Skeletal muscle tissue (tissue), 4 donors: ENCODE data around the gene SUPT5H. TPM values are rescaled to one million over a fixed set of nuclear protein-coding genes. Genes with fewer than 3 reads are reported as not detected.

Experiments used
- H3K27ac ChIP-seq: one replicate; pipeline ENCODE4 v1.7.0; 2013; ENCODE audit warnings: mild to moderate bottlenecking, low read depth, low read length, inconsistent platforms
- H3K27me3 ChIP-seq, 3 donors: one replicate each; pipeline ENCODE4 v1.7.0; 2013; ENCODE audit warnings: low read length in 3 of 3; ENCODE audit not compliant: control insufficient read depth in 3 of 3, insufficient read depth in 3 of 3
- H3K36me3 ChIP-seq, 3 donors: one replicate each; pipeline ENCODE4 v1.7.0; 2013; ENCODE audit warnings: low read length in 3 of 3; ENCODE audit not compliant: control insufficient read depth in 3 of 3, insufficient read depth in 3 of 3
- H3K4me1 ChIP-seq, 3 donors: one replicate each; pipeline ENCODE4 v1.7.0; 2013; ENCODE audit warnings: low read length in 3 of 3, mild to moderate bottlenecking in 3 of 3; ENCODE audit not compliant: control insufficient read depth in 3 of 3, insufficient read depth in 3 of 3
- H3K4me3 ChIP-seq, 3 donors: one replicate each; pipeline ENCODE4 v1.7.0; 2013; ENCODE audit warnings: low read length in 3 of 3
- H3K9ac ChIP-seq, 3 donors: one replicate each; pipeline ENCODE4 v1.7.0; 2013; ENCODE audit warnings: low read length in 3 of 3, mild to moderate bottlenecking in 3 of 3, moderate library complexity in 2 of 3, low read depth in 1 of 3
- H3K9me3 ChIP-seq, 3 donors: one replicate each; pipeline ENCODE4 v1.7.0; 2013; ENCODE audit warnings: low read length in 3 of 3; ENCODE audit not compliant: control insufficient read depth in 3 of 3
- total RNA-seq: library from RNA; depleted of rRNA; stranded (reverse); fragments of >200 nt; gene quantifications from one replicate; pipeline ENCODE4 v1.2.3, GENCODE V29; 2014
- donor health status: Osteomylitis.

Gene SUPT5H
- total RNA-seq, 1 donor from 2014 or later: 40.7 TPM

DNA sequence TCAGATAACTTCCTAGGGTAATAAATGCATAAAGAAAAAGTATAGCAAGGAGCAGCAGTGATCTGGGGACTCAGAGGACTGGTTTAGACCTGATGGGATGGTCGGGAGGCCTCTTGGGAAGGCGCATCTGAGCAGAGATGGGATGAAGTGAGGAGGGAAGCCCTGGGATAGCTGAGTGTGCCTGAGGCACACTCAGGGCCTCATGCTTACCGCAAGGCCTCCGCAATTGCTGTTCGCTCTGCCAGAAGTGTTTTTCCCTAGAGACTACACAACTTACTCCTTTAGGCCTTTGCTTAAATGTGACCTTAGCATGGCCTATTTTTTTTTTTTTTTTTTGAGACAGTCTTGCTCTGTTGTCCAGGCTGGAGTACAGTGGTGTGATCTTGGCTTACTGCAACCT, 49.3 kb downstream of the SUPT5H start:
- H3K9me3 ChIP-seq: no peaks in the 10 kb centered on the region
- no peak overlapping the region for H3K4me3 ChIP-seq
- H3K27me3 ChIP-seq: peaks cover 23 to 36% (median 34%) of the 10 kb centered on the region in 3 donors
- H3K4me1 ChIP-seq: peaks cover 0 to 12% (median 8%) of the 10 kb centered on the region in 3 donors
- no peak overlapping the region for H3K9ac ChIP-seq
- H3K27ac ChIP-seq: no peak overlapping the region
- H3K36me3 ChIP-seq: peaks cover 5 to 12% (median 8%) of the 10 kb centered on the region in 3 donors

DNA sequence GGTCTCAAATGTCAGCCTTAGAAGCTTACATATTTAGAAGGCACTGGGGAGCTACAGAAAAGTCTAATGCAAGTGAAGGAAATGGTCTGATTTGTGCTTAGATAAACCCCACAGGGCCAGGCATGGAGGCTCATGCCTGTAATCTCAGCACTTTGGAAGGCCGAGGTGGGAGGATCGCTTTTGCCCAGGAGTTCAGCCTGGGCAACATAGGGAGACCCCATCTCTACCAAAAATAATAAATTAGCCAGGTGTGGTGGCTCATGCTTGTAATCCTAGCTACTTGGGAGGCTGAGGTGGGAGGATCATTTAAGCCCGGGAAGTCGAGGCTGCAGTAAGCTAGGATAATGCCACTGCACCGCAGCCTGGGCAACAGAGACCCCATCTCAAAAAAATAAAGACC, 50.7 kb downstream of the SUPT5H start:
- no peak overlapping the region for H3K4me3 ChIP-seq
- peaks cover 0 to 12% (median 8%) of the 10 kb centered on the region in 3 donors for H3K4me1 ChIP-seq
- no peaks in the 10 kb centered on the region for H3K9me3 ChIP-seq
- no peak overlapping the region for H3K9ac ChIP-seq
- H3K36me3 ChIP-seq: peaks cover 0 to 4% (median 0%) of the 10 kb centered on the region in 3 donors
- H3K27ac ChIP-seq: no peak overlapping the region
- H3K27me3 ChIP-seq: peaks cover 34 to 47% (median 46%) of the 10 kb centered on the region in 3 donors

DNA sequence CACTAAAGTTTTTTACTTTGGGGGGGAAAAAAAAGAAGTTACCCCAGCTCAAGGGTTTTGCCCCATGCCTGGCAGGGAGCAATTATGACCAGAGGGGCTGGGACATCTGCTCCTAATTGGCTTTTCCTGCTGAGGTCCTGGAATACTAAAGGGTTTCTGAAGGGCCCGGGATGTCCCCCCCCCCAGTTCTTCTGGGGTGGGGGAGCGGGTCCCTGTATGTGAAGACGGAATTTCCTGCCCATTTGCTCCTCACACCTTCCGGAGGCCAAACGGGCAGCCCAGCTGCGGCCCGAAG, 52.3 kb downstream of the SUPT5H start:
- Histone ChIP-seq H3K4me3 (no peak overlapping the region), H3K9me3 (no peaks in the 10 kb centered on the region), H3K4me1 (peaks cover 0 to 12% (median 8%) of the 10 kb centered on the region in 3 donors), H3K27me3 (peaks cover 41 to 50% (median 49%) of the 10 kb centered on the region in 3 donors), H3K36me3 (no peaks in the 10 kb centered on the region), H3K9ac (no peak overlapping the region), H3K27ac (no peak overlapping the region)

DNA sequence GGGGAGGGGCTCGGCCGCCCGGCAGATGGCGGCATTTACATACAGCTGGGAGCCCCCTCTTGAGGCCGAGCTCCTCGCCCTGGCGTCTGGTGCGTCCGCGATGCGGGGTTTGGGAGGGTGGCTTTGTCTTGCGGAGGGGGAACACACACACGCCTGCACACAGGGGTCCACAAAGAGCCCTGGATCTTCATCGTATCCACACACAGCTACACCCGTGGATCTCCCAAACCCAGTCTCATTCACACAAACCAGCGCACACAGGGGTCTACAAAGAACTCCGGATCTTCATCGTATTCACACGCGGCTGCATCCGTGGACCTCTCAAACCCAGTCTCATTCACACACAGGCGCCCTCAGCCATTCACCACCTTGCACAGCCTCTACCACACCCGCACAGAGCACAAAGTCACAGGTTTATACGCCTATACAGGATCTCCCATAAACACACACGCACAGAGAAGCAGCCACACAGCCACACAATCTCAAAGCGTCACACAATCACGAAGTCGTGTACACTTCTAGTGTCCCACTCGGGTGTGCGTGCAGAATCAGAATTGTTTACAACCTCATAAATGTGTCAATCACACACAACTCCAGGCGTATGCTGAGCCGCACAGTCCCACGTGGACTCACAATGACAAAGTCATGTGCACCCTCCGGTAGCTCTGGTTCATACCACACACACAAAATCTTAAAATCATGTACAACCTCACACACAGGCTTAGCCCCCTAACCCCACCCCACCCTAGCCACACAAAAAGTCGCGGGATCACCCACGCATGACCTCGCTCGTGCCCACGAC, 52.8 kb downstream of the SUPT5H start:
- Histone ChIP-seq H3K9ac (peak overlapping the region in 1 of 3 donors; percentile 25), H3K27me3 (peaks cover 43 to 56% (median 54%) of the 10 kb centered on the region in 3 donors), H3K9me3 (no peaks in the 10 kb centered on the region), H3K36me3 (no peaks in the 10 kb centered on the region), H3K27ac (no peak overlapping the region), H3K4me1 (peaks cover 0 to 14% (median 8%) of the 10 kb centered on the region in 3 donors), H3K4me3 (peak overlapping the region in 1 of 3 donors; percentile 41)

DNA sequence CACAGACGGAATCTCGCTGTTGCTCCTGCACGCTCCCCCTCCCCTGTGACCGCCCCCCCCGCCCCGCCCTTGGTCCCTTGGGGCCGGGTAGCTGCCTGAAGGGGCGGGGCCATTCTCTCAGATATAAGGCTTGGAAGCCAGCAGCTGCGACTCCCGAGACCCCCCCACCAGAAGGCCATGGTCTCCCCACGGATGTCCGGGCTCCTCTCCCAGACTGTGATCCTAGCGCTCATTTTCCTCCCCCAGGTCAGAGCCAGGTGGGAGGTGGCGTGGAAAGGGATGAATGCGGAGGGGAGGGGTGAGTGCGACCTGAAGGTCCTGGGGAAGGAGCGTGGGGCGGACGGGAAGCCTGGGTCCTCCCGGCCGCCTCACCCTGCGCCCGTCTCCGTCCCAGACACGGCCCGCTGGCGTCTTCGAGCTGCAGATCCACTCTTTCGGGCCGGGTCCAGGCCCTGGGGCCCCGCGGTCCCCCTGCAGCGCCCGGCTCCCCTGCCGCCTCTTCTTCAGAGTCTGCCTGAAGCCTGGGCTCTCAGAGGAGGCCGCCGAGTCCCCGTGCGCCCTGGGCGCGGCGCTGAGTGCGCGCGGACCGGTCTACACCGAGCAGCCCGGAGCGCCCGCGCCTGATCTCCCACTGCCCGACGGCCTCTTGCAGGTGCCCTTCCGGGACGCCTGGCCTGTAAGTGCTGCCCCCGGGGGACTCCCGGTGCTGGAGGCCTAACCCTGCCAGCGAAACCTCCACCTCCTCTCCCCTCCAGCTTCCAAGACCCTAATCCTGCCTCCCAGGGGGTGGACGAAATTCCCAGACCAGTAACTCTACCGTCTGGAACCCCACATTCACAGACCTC, 53.6 kb downstream of the SUPT5H start, which contains the start of gene DLL3:
Gene DLL3 (plus strand): TSS at position 150 of the 845 bp plus-strand sequence. CDS start 28 bp downstream, at position 178.
- Histone ChIP-seq H3K27me3 (peaks cover 51 to 63% (median 63%) of the 10 kb centered on the region in 3 donors), H3K4me3 (peak within 1 kb of the TSS in 1 of 3 donors; percentile 41)

DNA sequence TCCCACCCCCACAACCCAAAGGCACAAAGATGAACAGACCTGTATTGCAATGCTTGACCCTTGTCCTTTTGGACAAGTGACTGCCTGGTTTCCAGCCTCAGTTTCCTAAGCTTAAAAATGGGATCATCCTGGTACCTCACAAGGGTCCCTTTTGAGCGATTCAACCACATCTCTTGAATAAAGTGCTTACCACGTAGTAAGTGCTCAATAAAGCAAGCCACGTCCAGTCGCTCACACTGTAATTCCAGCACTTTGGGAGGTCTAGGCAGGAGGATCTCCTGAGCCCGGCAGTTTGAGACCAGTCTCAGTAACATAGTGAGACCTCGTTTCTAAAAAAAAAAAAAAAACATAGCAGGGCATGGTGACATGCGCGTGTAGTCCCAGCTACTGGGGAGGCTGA, 54.5 kb downstream of the SUPT5H start:
- no peaks in the 10 kb centered on the region for H3K36me3 ChIP-seq
- H3K27me3 ChIP-seq: peaks cover 61 to 72% (median 72%) of the 10 kb centered on the region in 3 donors
- peaks cover 0 to 14% (median 8%) of the 10 kb centered on the region in 3 donors for H3K4me1 ChIP-seq
- H3K27ac ChIP-seq: no peak overlapping the region
- H3K9me3 ChIP-seq: no peaks in the 10 kb centered on the region
- no peak overlapping the region for H3K9ac ChIP-seq
- H3K4me3 ChIP-seq: no peak overlapping the region

More for the DNA sequence above, 53.6 kb downstream of the SUPT5H start, which contains the start of gene DLL3:
- no peaks in the 10 kb centered on the region for H3K9me3 ChIP-seq
- peak within 1 kb of the TSS in 1 of 3 donors; percentile 25 for H3K9ac ChIP-seq
- no peak within 1 kb of the TSS for H3K27ac ChIP-seq
- H3K36me3 ChIP-seq: no peaks in the 10 kb centered on the region
- peaks cover 0 to 14% (median 8%) of the 10 kb centered on the region in 3 donors for H3K4me1 ChIP-seq

DNA sequence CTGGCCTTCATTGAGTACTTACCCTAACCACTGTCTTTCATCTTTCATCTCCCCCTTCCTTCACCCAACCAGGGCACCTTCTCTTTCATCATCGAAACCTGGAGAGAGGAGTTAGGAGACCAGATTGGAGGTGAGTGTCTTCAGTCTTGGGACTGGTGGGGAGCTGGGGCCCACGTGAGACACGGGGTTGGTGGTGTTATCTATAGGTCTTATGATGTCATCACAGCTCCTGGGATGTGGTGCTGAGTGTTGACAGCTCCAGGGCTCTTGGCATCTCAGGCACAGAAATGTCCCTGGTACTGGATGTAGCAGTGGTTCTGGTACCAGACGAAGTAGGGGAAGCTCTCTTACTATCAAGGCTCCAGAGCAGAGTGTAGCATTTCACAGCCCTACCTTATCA, 55.2 kb downstream of the SUPT5H start:
- Histone ChIP-seq H3K36me3 (no peaks in the 10 kb centered on the region), H3K4me1 (peaks cover 0 to 14% (median 8%) of the 10 kb centered on the region in 3 donors), H3K27me3 (peaks cover 67 to 78% (median 77%) of the 10 kb centered on the region in 3 donors), H3K9me3 (no peaks in the 10 kb centered on the region), H3K27ac (no peak overlapping the region), H3K4me3 (no peak overlapping the region), H3K9ac (no peak overlapping the region)

DNA sequence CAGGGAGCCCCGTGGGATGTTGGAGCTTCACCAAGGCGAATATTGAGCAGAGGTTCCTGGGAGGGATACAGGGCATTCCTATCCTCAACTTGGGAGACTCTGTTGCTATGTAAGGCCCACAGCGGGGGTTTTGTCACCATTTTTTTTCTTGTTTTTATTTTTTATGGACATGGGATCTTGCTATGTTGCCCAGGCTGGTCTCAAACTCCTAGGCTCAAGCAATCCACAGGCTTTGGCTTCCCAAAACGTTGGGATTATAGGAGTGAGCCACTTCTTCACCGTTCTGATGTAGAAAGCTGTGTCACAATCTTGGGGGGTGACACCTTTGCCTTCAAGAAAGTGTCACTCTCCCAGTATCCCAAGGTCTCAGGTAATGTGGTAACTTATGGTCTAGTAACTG, 56.0 kb downstream of the SUPT5H start:
- no peaks in the 10 kb centered on the region for H3K36me3 ChIP-seq
- H3K4me1 ChIP-seq: peaks cover 0 to 14% (median 8%) of the 10 kb centered on the region in 3 donors
- peaks cover 66 to 79% (median 76%) of the 10 kb centered on the region in 3 donors for H3K27me3 ChIP-seq
- H3K9ac ChIP-seq: no peak overlapping the region
- no peak overlapping the region for H3K4me3 ChIP-seq
- H3K27ac ChIP-seq: no peak overlapping the region
- no peaks in the 10 kb centered on the region for H3K9me3 ChIP-seq

DNA sequence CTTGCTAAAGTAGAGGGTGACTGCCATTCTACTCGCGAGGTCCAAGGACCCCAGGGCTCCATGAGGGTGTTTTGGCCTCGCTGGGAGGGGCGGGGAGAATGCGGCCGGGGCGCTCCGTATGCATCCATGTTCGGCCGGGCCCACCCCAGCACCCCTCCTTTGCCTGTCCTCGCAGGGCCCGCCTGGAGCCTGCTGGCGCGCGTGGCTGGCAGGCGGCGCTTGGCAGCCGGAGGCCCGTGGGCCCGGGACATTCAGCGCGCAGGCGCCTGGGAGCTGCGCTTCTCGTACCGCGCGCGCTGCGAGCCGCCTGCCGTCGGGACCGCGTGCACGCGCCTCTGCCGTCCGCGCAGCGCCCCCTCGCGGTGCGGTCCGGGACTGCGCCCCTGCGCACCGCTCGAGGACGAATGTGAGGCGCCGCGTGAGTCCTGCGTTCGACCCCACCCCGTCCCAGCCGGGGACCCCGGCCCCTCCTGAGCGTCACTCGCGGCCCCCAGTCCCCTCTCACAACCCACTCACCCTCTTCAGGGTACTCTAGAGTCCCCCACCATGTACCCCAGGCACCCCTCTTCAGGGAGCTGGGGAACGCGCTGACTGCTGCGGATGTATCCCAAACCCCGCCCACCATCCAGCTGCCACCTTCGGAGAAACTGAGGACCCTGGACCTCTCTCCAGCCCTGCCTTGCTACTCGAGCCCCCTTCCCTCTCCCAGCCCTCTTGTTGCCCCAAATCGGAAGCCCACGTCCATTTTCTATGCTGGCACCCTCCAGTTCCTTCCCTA, 57.4 kb downstream of the SUPT5H start:
- H3K4me3 ChIP-seq: peak overlapping the region in 1 of 3 donors; percentile 29
- no peaks in the 10 kb centered on the region for H3K36me3 ChIP-seq
- no peak overlapping the region for H3K27ac ChIP-seq
- no peak overlapping the region for H3K9ac ChIP-seq
- H3K27me3 ChIP-seq: peaks cover 76 to 82% (median 78%) of the 10 kb centered on the region in 3 donors
- H3K4me1 ChIP-seq: peaks cover 7 to 18% (median 10%) of the 10 kb centered on the region in 3 donors
- H3K9me3 ChIP-seq: no peaks in the 10 kb centered on the region
